Measurements from ENCODE around the gene GEMIN4. TPM values are rescaled to one million over a fixed set of nuclear protein-coding genes. Genes with fewer than 3 reads are reported as not detected.

GEMIN4 gene
- total and polyA plus RNA-seq, 4 donors: 2.8 to 7.0 (median 5.9) TPM

- Histone ChIP-seq H3K36me3 (ENCODE audit: control insufficient read depth in 4 of 4, insufficient read depth in 3 of 4, low read depth in 1 of 4, low read length in 3 of 4) (no peaks in the 10 kb centered on the region), H3K4me3 (ENCODE audit: low read depth in 1 of 3, low read length in 3 of 3) (no peak overlapping the region), H3K27ac (ENCODE audit: low read depth in 1 of 2, low read length in 2 of 2) (no peak overlapping the region), H3K4me1 (ENCODE audit: control insufficient read depth in 4 of 4, insufficient read depth in 4 of 4, low read length in 3 of 4) (no peaks in the 10 kb centered on the region), H3K27me3 (ENCODE audit: control insufficient read depth in 4 of 4, insufficient read depth in 4 of 4, low read length in 3 of 4) (no peaks in the 10 kb centered on the region), H3K9ac (ENCODE audit: low read depth in 1 of 2, low read length in 2 of 2) (no peak overlapping the region), H3K9me3 (ENCODE audit: control insufficient read depth in 4 of 4, low read length in 3 of 4) (no peaks in the 10 kb centered on the region)
- 75% methylated on average over 12 of the region's 12 CpGs for WGBS
- DNase-seq (ENCODE audit: low spot score): no peak
- TF ChIP-seq FOXA1 (IDR thresholded peaks at IDR 0.05) (no peak), GABPA (IDR thresholded peaks at IDR 0.05 in 1 of 2, conservative IDR thresholded peaks at IDR 0.05 in 1 of 2) (no peak), SP1 (IDR thresholded peaks at IDR 0.05) (no peak), HNF4A (conservative IDR thresholded peaks at IDR 0.05) (no peak), ATF3 (IDR thresholded peaks at IDR 0.05) (no peak), JUND (IDR thresholded peaks at IDR 0.05) (no peak), NR2F2 (IDR thresholded peaks at IDR 0.05) (no peak), YY1 (IDR thresholded peaks at IDR 0.05) (no peak), CTCF (IDR thresholded peaks at IDR 0.05; ENCODE audit: low read depth, low read length, missing input control) (no peak), EGR1 (IDR thresholded peaks at IDR 0.05; ENCODE audit: low read depth in 2 of 2) (no peak), RXRA (IDR thresholded peaks at IDR 0.05) (no peak), HNF4G (IDR thresholded peaks at IDR 0.05) (no peak), REST (IDR thresholded peaks at IDR 0.05) (no peak), RAD21 (IDR thresholded peaks at IDR 0.05) (no peak), TAF1 (conservative IDR thresholded peaks at IDR 0.05) (no peak)
Measured at GRCh38 chr17:725746-726145, 26.3 kb downstream of the GEMIN4 start.

GRCh38 chr17:725084-725483 is 27.0 kb downstream of the GEMIN4 start:
- DNase-seq (ENCODE audit: low spot score): no peak
- H3K36me3 ChIP-seq (ENCODE audit: control insufficient read depth in 4 of 4, insufficient read depth in 3 of 4, low read depth in 1 of 4, low read length in 3 of 4): no peaks in the 10 kb centered on the region
- no peaks in the 10 kb centered on the region for H3K27me3 ChIP-seq (ENCODE audit: control insufficient read depth in 4 of 4, insufficient read depth in 4 of 4, low read length in 3 of 4)
- WGBS: 96% methylated on average over 14 of the region's 14 CpGs
- no peak overlapping the region for H3K4me3 ChIP-seq (ENCODE audit: low read depth in 1 of 3, low read length in 3 of 3)
- H3K27ac ChIP-seq (ENCODE audit: low read depth in 1 of 2, low read length in 2 of 2): no peak overlapping the region
- H3K9ac ChIP-seq (ENCODE audit: low read depth in 1 of 2, low read length in 2 of 2): no peak overlapping the region
- TF ChIP-seq JUND (IDR thresholded peaks at IDR 0.05): no peak
- no peak for TF ChIP-seq HNF4A (conservative IDR thresholded peaks at IDR 0.05)
- no peak for TF ChIP-seq REST (IDR thresholded peaks at IDR 0.05)
- TF ChIP-seq NR2F2 (IDR thresholded peaks at IDR 0.05): no peak
- H3K4me1 ChIP-seq (ENCODE audit: control insufficient read depth in 4 of 4, insufficient read depth in 4 of 4, low read length in 3 of 4): no peaks in the 10 kb centered on the region
- H3K9me3 ChIP-seq (ENCODE audit: control insufficient read depth in 4 of 4, low read length in 3 of 4): no peaks in the 10 kb centered on the region
